HG03196 (cell line): Measurements from ENCODE around the gene TBC1D7.

Experiments used
- ATAC-seq: cut with Tn5 transposase; IDR thresholded peaks from one replicate; pipeline ENCODE4 v1.9.1; 2021; ENCODE audit not compliant: unreplicated experiment

Gene TBC1D7

DNA sequence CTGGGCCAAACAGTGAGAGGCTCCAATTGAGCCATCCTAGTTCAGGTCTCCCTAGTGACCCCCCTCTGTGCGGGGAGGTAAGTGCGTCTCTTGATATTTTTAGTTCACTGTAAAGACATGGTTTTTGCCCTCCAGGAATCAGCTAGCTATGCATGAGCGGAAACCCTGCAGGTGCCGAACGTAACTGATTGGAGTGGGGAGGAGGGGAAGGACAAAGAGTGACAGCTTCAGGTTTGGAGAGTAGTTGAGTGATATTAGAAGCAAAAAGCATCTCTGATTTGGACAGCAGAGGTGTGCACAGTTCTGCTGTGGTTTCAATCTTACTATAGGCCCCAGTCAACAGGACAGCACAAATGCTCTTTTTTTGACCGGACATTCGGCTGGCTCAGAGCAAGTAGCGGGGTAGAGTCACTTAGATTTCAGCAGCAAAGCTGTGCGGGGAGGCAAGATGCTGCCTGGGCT lies 31.8 kb downstream of the TBC1D7 start:
- no peak for ATAC-seq

GRCh38 chr6:13295576-13295975 lies 32.8 kb downstream of the TBC1D7 start:
- ATAC-seq, result no peak

GRCh38 chr6:13294499-13295069 lies 33.8 kb downstream of the TBC1D7 start:
- no peak for ATAC-seq

- no peak for ATAC-seq
Measured at GRCh38 chr6:13292774-13293173, 35.6 kb downstream of the TBC1D7 start.

DNA sequence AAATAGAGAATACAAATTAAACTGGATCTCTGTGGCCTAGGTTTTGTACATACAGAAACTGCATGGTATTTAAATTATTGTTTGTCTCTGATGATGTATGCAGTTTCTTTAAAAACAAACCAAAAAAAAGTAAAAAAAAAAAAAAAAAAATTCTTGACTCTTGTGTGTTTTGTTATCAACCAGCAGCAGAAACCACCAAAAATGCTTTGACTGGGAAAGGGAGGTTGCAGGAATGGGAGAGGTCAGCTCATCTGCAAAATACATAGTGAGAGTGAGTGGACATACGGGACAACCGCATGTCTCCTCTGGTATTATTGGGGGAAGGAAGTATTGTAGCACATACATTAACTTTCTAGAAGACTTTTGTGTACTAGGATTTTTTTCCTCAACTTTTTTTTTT lies 38.0 kb downstream of the TBC1D7 start:
- no peak for ATAC-seq

DNA sequence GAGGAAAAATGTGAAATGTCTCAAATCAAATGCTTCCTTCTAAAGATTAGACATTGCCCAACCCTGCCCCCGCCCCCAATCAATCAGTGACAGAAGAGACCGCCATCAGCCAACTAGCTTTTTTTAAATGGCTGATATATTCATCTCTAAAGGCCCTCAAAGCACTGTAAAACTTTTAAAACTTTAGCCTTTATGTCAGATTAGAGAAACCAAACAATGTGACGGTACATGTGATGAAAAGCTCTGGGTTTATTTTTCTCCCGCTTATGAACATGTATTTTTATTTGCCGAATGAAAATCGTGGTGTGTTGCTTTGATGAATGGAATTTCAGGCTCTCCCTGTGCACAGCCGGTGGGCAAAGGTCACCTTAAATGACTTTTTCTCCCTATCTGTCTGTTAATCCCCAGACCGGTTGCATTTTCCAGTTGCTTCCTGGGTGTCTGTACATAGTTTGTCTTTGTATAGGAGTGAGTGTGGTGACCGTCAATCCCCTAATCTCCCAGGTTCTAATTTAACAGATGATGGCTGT lies 38.5 kb downstream of the TBC1D7 start:
- no peak for ATAC-seq

DNA sequence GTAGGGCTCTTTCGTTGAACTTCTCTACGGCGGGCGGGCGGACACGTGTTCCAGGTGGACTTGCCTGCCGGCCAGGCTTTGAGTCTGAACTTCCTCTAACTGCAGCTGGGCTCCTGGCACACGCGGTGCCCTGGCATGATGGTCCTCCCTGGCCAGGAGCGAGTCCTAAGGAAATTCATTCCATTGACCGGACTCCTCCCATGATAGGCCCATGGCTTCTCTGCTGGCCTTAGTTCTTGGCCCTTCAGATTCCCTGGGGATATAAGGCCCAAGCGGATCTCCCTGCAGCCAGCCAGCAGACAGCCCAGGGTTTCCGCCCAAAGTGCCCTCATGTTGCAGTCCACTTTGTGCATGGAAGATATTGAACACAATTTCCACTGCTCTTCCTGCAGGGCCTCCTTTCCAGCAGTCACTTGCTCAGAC lies 39.4 kb downstream of the TBC1D7 start:
- ATAC-seq, result no peak

- ATAC-seq, result no peak
Measured at GRCh38 chr6:13288481-13288880, 39.9 kb downstream of the TBC1D7 start.

DNA sequence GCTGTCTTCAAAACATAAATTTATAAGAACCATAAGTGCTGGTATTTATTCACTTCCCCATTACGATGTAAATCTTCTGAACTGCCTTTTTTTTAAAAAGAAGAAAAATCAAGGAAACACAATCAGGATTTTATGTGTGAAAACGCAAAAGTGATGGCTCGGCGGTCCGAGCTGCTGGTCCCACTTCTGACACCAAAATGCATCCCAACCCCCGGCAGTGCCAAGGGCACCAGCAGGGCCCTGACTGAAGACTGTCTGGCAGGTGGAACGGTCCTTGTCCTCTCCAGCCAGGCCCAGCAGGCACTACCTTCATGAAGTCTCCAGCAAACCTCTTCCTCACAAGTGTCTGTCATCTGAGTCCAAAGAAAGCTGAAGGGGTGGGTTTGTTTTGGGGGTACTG lies 41.2 kb downstream of the TBC1D7 start:
- no peak for ATAC-seq

GRCh38 chr6:13286181-13286580 lies 42.2 kb downstream of the TBC1D7 start:
- ATAC-seq, result no peak

DNA sequence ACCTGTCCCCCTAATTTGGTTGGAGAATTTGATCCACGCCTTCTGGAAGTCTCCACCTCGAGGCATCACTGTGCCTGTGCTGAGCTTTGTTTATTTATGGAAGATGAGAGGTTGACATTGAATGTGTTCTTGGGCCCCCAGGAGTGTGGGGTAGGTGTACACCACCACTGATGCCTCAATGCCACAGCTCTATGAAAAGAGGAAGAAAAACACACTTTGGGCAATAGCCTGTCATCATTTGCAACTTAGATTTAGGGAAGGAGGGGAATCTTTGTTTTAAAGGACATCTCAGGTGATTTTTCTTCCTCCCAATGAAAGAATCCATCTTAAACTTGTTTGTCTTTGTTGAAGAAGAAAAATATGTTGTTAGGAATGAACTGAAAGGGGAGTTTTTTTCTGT lies 42.6 kb downstream of the TBC1D7 start:
- no peak for ATAC-seq

DNA sequence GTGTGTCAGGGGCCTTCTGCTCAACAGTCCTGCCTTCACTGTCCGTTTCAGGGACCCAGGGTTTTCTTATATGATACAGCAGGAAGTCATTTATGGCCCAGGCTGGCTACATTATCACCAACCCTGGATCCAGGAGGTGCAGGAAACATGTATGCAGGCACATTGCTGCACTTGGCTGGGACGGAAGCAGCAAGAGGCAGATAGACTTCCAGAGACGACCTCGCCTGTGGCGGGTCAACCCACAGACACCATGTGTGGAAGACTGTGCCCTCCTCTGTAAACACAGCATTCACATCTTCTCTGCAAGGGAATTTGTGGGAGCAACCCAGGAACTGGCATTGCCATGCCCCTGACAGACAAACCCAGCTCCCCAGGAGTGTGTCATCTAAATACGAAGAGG lies 43.7 kb downstream of the TBC1D7 start:
- no peak for ATAC-seq

DNA sequence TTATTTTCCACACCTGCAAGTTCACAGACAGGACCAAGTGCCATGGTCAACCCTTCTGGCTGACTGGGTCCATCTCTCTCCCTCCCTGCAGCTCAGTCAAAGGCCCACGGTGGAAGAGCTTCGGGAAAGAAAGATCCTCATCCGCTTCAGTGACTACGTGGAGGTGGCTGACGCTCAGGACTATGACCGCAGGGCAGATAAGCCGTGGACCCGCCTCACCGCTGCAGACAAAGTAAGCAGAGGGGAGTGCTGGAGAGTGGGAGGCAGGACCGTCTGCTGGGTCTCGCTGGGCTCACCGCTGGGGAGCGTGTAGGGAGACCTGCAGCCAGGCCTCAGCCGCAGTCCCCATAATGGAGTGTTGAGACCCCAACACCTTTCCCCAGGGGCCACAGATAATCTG lies 45.0 kb downstream of the TBC1D7 start:
- ATAC-seq, result no peak

DNA sequence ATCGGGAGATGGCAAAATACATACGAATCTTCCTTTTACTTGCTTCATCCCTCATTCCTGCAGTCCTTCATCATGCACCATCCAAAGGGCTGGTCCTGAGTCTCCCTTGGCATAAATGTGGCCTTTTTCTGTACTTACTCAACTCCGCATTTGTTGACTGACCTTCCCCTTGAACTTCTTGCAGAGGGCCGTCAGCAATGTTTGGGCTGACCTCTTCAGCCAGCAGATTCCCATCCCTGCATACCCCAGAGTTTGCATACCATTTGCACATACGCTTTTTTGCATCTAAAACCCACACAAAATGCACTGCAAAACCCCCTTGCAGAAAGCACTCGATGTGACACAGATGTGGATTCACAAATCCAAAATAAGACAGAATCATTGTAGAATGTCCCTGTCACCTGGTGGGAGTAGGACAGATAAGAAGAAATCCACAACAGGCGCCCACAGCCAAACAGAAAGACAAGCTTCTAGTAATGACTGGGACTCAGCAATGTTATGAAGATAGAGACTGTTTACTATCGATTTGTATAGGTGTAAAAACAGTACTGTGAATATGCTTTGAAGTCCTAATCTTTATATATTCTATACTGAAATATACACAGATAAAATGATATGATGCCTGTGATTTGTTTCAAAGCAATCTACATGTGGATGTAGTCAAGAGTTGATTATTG lies 45.8 kb downstream of the TBC1D7 start:
- ATAC-seq, result no peak

DNA sequence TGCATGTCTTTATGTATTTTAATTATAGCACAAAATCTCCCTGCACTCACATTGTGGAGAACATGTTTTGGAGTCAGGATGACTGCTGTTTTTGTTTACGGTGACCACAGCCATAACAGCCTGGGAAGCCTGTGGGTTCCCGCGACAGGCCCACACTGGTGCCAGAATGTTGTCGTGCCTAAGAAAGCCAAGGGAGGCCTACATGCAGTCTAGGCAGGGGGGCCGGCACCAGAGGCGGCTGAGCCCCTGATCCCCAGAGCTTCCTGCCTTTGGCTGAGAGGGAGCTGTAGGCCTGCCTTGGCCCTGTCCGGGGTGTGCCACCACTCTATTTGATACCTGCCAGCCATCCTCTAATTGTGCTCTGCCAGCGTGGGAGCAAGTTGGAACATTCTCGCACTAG lies 46.7 kb downstream of the TBC1D7 start:
- ATAC-seq, result no peak

DNA sequence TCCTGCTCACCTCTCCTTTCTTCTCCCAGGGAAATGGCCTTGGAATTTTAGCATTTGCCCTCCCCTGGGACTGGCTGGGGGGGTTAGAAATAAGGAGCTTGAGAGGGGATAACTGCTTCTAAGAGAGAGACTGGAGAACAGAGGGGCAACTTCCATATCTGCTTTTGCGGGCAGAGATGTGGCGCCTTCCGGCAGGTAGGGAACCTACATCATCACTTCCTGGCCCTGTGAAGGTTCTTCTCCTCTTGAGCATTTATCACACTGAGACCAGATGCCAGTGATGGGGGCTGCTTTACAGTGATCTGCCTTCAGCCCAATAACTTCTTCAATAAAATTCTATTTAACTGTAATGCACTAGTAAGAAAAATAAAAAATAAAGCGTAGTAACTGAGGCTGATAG lies 48.1 kb downstream of the TBC1D7 start:
- ATAC-seq, result no peak

DNA sequence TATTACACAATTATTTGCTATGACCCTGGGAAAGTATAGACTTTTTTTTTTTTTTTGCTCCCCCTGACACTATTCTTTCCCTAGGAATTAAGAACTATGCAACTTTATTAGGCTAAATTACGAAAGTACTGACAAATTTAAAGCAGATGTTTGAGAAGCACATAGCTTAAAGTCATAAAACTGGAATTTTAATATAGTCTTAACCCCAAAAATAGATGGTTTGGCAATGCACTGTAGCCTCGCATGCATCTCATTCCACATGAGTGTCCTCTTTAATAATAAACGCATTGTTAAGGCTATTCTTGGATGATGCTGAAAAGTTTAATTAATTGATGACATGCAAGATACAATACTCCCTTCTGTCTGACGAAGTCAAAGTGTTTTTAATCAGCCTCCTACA lies 49.3 kb downstream of the TBC1D7 start:
- ATAC-seq, result no peak

DNA sequence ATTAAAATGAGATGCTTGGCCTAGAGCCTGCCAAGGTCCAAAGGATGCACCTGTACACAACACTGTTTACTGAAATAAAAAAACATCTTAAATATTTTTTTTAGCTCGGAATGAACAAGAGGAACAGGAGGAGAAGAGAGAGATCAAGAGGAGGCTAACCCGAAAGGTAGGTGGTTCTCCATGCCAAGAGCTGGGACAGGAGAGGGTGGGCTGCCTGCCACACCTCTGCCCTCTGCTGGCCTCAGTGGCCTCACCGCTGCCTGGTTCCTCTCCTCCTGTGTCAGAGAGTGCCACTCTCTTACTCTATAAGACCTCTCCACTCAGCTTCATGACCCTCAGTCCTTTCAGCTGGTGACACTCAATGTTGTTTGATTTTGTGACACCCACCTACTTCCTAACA lies 50.2 kb downstream of the TBC1D7 start:
- ATAC-seq, result no peak

- ATAC-seq, result no peak
Measured at GRCh38 chr6:13277231-13277630, 51.1 kb downstream of the TBC1D7 start.

- no peak for ATAC-seq
Measured at GRCh38 chr6:13275435-13275989, 52.8 kb downstream of the TBC1D7 start.

- ATAC-seq, result no peak
Measured at GRCh38 chr6:13274707-13275434, 53.5 kb downstream of the TBC1D7 start.
